Astrocyte of the cerebellum (primary cell): ENCODE results near the gene SYTL1.
A peak's percentile ranks its signal among the peaks of the same experiment; 100 is the strongest.

Experiments used
- DNase-seq: peaks from one replicate; pipeline ENCODE4 v3.0.0-alpha.2; 2011; ENCODE audit warnings: low read depth
- H3K4me3 ChIP-seq: 2 replicates; pipeline ENCODE4 v1.5.1; 2011; ENCODE audit warnings: mild to moderate bottlenecking, low read depth, low read length, moderate library complexity
- in situ Hi-C: cut with HindIII; loops from 2 replicates; pipeline ENCODE4 v1.10.0; 2017; ENCODE audit warnings: low sequenced_read_pairs
- TF ChIP-seq, protein P1 (sequence below): IDR thresholded peaks from 2 replicates; pipeline ENCODE4 v1.5.1; 2012; ENCODE audit warnings: low read length, low read depth, moderate library complexity, mild to moderate bottlenecking; ENCODE audit errors: missing control alignments

SYTL1 gene

DNA sequence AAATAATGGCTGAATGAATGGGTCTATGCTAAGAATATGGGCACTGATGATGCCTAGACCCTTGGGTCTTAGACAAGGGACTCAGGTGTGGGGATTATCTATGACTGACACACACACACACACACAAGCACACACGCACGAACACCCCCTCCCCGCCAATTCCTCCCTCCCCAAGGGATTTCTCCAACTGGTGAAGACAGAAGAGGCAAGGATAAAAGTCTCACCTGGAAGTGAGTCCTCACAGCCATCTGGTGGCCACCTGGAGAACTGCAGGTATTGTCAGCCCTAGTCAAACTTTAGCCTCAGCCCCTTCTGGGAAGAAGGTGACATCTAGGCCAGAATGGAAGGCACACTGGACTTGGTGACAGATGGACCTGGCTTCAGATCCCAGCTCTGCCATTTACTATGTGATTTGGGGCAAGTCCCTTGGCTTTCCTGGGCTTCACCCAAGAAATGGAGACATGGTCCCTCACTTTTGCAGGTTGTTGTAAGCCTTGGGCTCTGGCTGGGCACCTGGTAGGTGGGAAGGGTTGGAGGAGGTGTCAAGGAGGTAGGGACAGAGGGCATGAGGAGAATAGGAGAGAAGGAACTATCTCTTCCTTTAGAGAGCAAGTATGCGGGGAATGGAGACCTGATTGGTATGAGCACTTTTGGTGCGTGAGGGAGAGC lies 46.6 kb downstream of the SYTL1 start:
- no peak overlapping the region for H3K4me3 ChIP-seq
- DNase-seq: no peak
- in situ Hi-C loops: no loop called here
- TF ChIP-seq, protein P1, sequence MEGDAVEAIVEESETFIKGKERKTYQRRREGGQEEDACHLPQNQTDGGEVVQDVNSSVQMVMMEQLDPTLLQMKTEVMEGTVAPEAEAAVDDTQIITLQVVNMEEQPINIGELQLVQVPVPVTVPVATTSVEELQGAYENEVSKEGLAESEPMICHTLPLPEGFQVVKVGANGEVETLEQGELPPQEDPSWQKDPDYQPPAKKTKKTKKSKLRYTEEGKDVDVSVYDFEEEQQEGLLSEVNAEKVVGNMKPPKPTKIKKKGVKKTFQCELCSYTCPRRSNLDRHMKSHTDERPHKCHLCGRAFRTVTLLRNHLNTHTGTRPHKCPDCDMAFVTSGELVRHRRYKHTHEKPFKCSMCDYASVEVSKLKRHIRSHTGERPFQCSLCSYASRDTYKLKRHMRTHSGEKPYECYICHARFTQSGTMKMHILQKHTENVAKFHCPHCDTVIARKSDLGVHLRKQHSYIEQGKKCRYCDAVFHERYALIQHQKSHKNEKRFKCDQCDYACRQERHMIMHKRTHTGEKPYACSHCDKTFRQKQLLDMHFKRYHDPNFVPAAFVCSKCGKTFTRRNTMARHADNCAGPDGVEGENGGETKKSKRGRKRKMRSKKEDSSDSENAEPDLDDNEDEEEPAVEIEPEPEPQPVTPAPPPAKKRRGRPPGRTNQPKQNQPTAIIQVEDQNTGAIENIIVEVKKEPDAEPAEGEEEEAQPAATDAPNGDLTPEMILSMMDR: peak; percentile 96

DNA sequence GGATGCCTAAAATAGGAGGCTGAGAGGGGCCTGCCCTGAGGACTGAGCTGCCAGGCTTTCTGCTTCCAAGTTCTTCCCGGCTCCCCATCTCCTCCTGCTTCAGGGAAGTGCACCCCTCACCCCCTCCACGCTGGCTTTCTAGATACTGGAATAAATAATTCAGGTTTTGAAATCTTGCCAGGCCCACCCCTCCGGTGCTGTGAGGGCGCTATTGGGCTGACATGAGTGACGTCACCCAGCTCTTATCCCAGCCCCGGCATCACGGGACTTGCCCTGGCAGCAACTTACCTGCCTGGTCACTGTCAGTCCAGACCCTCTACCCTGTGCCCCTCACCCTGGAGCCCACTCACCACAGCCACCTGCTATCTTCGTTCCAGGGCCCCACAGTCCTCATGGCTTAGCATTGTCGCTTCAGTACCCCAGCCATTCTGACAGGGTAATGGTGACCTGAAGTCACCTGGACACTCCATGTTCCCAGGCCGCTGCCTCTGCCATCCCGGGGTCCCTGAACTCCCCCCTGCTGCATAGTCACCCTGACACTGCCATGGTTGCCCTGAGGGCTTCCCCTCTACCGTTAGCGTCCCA lies 49.8 kb downstream of the SYTL1 start:
- H3K4me3 ChIP-seq: peak overlapping the region; percentile 71
- no peak for DNase-seq
- TF ChIP-seq, protein P1: peak; percentile 19
- in situ Hi-C loops: no loop called here

DNA sequence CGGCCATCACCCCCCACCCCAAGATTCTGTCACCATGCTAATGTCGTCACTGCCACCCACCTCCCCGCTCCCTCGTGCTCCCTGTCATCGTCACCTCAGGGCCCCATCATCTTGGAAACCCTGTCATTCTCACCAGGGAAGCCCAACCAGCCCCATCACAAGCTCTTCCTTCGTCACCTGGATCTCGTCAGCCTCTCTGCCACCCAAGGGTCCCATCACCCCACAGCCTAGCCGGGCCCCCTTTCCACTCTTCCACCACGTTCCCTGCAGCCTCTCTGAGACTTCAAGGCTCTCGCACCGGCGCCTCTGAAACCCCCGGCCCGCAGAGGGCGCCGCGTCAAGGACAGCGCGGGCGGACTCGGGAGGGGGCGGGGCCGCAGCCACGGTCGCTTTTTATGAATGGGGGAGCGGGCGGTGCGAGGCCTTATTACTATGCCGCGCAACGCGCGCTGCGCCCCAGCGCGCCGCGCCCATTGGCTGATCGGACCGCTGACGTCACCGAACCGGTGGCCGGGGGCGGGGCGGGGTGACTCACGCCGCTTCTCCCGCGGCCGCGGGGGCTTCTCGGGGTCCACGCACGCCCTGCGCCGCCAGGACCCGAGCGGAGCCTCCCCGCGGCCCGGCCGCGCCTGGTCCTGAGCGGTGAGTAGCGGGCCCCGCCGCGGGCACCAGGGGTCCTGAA lies 50.4 kb downstream of the SYTL1 start, which contains the start of gene GPR3:
GPR3 (plus strand) TSS at position 527 of the 682 bp plus-strand sequence. CDS start 1,177 bp downstream, outside the sequence.
- peak within 1 kb of the TSS; percentile 71 for H3K4me3 ChIP-seq
- in situ Hi-C loops: no loop called here
- peak; percentile 73 for DNase-seq
- TF ChIP-seq, protein P1: peak; percentile 61

DNA sequence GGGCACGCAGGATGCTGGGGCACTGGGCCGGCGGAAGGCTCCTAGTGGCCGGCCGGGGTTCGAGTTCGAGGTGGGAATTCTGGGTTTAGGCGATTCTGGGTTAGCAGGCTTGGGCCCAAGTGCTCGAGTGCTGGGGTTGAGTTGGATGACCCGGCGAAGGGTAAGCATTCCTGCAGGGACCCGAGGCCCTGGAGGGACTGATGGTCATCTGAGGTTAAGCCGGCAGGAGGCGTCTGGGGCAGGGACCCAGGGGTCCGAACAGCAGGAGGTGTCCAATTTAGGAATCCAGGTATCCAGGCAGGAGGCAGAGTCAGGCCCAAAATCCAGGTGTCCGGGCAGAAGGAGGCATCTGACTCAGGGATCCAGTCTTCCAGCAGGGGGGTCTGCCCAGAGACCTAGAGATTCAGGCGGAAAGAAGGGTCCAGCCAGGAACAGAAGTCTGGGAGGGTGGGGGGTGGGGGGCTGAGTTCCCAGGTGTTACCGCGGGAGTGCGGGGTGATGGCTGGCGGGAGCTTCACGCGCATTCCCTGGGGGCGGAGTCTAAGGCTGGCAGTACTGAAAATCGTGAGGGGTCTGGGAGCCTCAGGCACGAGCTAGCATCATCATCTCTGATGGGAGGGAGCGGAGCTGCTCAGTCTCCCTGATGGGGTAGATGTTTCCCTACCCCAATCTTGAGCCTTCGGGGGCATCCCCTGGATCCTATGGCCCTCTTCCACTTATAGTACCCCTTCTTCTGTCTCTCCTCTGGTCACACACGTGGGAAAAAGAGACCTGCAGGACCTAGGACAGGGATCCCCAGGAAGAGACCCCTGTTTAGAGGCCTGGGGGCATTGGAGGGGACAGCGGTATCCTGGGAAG lies 51.2 kb downstream of the SYTL1 start:
- TF ChIP-seq, protein P1: peak; percentile 21
- no peak for DNase-seq
- peak overlapping the region; percentile 71 for H3K4me3 ChIP-seq
- in situ Hi-C loops: no loop called here

DNA sequence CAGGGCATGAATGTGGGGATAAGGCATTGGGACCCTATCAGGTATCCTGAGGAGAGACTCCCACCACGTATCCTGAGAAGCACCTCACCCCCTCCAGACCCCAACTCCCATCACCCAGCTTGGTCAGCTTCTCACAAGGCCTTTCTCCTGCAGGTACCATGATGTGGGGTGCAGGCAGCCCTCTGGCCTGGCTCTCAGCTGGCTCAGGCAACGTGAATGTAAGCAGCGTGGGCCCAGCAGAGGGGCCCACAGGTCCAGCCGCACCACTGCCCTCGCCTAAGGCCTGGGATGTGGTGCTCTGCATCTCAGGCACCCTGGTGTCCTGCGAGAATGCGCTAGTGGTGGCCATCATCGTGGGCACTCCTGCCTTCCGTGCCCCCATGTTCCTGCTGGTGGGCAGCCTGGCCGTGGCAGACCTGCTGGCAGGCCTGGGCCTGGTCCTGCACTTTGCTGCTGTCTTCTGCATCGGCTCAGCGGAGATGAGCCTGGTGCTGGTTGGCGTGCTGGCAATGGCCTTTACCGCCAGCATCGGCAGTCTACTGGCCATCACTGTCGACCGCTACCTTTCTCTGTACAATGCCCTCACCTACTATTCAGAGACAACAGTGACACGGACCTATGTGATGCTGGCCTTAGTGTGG lies 51.9 kb downstream of the SYTL1 start:
- no peak overlapping the region for H3K4me3 ChIP-seq
- TF ChIP-seq, protein P1: no peak
- DNase-seq: no peak
- in situ Hi-C loops: no loop called here

DNA sequence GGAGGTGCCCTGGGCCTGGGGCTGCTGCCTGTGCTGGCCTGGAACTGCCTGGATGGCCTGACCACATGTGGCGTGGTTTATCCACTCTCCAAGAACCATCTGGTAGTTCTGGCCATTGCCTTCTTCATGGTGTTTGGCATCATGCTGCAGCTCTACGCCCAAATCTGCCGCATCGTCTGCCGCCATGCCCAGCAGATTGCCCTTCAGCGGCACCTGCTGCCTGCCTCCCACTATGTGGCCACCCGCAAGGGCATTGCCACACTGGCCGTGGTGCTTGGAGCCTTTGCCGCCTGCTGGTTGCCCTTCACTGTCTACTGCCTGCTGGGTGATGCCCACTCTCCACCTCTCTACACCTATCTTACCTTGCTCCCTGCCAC lies 52.4 kb downstream of the SYTL1 start:
- no peak for DNase-seq
- H3K4me3 ChIP-seq: no peak overlapping the region
- in situ Hi-C loops: no loop called here
- TF ChIP-seq, protein P1: no peak
